Stimulated activated CD8-positive, alpha-beta memory T cell treated with anti-CD3 and anti-CD28 coated beads, Interleukin-2, amount 100 ng/mL, for 1 hour (primary cell): ENCODE measurements around the gene VWA5B2.
"Not testable (repeated sequence)": the region's sequence is repeated elsewhere in the genome, so short reads cannot be mapped to it uniquely, and the experiment has no call there.

ENCODE experiments used
- DNase-seq, 2 donors: peaks; one replicate each; pipeline ENCODE4 v3.0.0-alpha.2; 2020; ENCODE audit warnings: low read depth in 2 of 2

Gene VWA5B2

DNA sequence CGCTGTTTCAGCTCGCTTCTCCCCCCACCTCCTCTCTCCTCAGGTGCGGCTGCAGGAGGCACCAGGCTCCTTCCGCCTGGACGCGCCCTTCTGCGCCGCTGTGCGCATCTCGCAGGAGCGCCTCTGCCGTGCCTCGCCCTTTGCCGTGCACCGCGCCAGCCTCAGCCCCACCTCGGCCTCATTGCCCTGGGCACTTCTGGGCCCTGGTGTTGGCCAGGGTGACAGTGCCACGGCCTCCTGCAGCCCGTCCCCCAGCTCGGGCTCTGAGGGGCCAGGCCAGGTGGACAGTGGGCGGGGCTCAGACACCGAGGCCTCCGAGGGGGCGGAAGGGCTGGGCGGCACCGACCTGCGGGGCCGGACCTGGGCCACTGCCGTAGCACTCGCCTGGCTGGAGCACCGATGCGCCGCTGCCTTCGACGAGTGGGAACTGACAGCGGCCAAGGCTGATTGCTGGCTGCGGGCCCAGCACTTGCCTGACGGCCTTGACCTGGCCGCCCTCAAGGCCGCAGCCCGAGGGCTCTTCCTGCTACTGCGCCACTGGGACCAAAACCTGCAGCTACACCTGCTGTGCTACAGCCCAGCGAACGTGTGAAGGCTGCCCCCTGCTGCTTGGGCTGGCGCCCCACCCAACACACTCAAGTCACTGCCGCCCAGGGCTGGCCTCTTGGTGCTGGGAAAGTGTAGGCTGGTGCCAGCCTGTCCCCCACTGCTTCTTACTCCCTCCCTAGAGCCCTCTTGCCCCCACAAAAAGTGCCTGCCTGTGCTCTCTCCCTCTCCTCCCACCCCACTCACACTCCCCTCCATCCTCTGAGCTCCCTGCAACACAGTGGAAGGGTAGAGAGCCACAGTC, 12.3 kb downstream of the VWA5B2 start:
- DNase-seq = no peak

DNA sequence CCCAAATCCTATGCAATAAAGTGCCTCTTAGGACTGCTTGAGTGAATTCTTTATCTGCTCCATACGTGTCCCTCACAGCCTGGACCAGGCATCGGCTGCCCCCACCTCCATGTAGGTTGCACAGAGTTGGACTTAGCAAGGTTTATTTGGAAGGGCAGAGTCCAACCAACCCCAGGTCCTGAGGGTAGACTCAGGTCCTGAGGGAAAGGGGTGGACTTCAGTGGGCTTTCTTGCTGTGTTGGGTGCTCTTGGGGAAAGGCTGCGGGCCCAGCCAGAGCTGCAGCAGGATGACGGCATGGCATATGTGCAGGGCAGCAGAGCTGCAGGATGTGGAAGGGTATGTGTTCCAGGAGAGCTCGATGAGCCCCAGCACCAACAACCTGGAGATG, 12.9 kb downstream of the VWA5B2 start:
- no peak for DNase-seq

DNA sequence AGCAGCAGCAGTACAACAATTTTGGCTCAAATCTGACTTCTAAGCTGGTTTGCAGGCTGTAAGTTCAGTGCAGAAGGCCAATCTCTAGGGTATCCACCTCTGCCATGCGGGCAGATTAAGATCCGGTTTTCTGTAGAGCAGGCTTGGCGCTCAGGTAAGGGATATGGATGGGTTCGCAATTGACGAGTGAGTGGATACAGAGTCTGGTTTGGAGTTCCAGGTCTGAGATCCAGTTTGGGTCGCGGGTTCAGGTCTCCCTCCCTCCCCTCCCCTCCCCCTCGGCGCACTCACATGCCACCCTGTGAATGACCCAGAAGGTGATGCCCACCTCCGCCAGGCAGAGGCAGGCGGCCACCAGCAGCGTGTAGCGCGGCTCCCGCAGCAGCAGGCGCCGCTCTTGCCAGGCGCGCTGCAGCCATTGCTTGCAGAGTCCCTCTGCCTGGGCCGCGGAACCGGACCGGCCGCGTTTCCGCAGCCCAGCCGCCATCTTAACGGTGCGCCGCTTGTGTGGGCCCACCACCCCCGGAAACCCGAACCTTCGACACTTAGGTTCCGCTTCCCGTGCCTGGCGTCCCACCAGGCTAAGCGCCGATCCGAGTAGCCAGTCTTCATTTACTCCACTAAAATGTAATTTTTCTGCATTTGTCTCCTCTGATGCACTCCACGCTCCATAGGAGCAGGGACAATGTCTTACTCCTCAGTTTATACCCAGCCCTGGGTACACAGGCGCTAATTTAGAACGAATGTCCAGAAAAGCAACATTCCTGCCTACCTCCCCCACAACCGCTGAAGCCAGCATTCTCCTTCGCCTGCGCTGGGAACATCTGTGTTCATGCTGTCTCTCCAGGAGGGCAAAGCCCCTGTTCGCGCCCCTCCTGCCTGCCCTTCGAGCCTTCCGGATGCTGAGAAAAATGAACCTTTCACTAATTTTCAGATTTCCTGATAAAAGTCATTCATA, 19.3 kb downstream of the VWA5B2 start, which contains the start of gene ALG3:
ALG3 (minus strand) TSS at position 509 of the 958 bp plus-strand sequence; CDS start at position 487, 22 bp downstream.
- DNase-seq = peak; percentile 71 to 75

DNA sequence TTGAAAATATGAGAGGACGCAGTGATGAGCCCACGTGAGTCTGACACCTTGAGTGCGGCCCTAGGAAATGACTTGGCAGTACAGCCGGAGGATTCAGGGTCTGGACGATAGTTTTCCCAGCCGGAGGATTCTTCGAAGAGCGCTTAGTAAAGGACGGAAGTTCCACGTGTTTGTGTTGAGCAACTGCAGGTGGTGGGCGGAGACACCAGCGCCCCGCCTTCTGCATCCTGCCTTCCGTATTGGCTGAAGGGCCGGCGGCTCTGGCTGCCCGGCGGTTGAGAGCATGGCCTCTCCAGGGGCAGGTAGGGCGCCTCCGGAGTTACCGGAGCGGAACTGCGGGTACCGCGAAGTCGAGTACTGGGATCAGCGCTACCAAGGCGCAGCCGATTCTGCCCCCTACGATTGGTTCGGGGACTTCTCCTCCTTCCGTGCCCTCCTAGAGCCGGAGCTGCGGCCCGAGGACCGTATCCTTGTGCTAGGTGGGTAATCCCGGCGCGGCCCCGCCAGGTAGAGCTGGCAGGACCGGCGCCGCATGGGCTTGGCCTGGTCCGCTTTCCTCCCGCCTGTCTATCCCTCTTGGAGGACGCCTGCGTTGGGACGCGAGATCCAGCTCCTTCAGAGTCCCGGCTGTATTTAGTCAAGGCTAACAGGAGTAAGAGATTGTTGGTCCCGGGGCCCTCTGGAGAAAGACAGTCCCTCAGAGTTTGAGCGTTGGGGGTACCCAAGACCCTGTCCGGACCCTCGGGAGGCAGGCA, 20.2 kb downstream of the VWA5B2 start, which contains the start of gene EEF1AKMT4:
EEF1AKMT4 (plus strand) TSS at position 261 of the 755 bp plus-strand sequence; CDS start at position 284, 23 bp downstream.
- DNase-seq = peak; percentile 86 to 92

DNA sequence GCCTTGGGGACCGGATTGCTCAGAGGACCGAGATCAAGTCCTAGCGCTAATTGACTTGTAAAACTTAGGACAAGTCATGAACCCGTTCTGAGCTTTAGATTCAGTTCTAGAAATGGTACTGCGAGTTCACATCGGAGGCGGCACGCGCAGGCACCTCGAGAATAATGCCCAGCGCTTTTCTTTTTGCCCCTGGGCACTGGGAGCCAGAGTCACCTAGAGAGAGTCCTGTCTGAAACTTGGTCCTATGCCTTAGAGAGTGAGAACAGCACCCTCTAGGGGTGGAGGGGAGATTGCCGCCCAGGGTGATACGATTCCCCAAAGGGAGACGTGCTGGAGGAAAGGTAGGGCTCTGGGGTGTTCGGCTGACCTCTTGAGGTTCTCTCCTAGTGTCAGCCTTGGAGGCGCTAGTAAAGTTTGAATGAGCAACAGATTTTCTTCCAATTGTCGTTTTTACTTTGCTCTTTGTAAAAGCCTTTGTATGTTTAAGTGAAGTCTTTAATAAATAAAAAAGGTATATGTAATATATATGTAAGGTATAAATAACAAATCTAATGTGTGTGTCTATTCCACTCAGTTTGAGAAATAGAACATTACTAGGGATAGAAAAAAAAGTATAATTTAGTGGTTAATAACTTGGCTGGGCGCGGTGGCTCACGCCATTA, 20.9 kb downstream of the VWA5B2 start:
- DNase-seq = peak; percentile 77 to 78

DNA sequence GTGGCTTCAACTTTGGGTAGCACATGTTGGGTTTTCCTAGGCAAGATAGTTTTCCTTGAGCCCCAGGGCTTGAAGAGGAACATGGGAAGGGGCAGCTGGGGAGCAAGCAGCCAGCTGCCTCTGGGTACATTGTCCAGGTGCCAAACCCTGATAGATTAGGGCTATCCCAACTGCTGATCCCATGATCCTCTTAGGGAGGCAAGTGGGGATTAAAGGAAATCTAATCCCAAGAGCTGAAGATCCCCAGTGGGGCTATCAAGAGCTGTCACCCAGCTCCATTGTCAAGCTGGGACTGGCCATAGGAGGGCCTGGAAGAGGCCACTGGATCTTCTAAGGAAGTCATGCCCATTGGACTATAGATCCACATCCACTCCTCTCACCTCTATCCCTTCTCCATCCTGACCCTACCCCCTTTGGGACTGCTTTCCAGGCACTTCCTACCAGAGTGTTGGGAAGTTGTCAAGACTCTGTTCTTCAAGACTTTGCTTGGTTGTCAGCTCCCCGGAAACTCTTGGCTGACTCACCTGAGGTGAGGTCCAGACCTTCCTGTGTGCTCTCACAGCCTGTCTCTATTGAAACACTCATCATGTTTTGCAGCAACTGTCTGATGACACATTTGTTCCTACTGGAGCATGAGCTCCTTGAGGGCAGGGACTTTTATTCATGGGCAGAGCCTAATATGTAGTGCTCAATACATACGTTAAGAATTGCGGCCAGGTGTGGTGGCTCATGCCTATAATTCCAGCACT, 26.1 kb downstream of the VWA5B2 start:
- DNase-seq = no peak

DNA sequence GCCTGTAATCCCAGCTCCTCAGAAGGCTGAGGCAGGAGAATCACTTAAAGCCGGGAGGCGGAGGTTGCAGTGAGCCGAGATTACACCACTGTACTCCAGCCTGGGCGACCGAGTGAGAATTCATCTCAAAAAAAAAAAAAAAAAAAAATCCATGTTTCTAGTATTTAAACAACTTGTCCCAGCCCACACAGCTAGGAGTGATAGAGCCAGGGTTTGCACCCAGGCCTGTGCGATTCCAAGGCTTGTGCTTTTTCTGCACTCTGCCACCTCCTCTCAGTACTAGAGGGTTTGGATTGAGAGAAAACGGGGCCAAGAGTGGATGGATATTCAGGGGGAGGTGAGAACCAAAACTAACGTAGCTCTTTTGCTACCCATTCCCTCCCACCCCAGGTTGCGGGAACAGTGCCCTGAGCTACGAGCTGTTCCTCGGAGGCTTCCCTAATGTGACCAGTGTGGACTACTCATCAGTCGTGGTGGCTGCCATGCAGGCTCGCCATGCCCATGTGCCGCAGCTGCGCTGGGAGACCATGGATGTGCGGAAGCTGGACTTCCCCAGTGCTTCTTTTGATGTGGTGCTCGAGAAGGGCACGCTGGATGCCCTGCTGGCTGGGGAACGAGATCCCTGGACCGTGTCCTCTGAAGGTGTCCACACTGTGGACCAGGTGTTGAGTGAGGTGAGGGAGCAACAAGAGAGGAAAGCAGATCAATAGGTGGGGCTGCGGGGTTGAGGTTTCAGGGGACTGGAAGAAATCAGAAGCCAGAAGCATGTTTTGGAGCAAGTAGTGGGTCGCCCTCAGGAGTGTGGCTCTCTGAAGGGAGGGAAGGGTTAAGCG, 27.9 kb downstream of the VWA5B2 start:
- no peak for DNase-seq

DNA sequence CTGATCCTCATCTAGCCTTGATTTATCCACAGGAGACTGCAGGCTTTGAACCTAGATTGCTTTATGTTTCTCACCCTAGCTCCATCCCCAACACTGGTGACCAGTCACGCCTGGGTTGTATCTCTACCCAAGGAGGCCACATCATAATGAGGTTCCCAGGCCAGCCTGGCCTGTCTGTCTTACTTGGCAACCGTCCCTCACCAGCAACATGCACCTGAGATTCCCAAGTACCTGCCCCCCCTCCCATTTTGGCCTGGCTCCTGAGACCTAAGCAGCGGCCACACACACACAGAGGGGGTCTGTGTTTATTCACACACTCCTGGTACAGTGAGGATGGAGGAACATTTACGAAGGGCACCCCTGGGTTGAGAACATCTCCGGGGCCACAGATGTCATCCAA, 29.5 kb downstream of the VWA5B2 start:
- no peak for DNase-seq

DNA sequence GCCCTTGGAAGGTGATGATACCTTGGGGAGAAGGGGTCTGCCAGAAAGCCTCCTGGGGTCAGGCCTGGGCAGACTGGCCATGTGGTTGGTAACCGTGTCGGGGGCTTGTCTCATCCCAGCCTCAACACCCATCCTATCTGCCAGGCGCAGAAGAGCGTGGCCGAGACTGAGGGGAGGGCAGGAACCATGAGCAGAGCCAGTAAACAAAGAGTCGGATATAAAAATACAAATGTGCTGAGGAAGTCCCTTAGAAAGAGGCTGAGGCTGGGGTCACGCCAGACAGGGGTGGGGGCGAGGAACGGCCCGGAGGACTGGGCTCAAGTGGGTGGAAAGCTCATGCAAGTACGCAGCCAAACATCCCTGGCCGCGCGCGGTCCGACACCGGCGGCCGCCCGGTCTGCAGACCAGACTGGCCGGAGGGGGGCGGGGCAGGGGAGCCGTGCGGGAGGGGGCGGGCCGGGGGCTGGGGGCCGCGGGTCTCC, 30.1 kb downstream of the VWA5B2 start:
- DNase-seq = no peak

DNA sequence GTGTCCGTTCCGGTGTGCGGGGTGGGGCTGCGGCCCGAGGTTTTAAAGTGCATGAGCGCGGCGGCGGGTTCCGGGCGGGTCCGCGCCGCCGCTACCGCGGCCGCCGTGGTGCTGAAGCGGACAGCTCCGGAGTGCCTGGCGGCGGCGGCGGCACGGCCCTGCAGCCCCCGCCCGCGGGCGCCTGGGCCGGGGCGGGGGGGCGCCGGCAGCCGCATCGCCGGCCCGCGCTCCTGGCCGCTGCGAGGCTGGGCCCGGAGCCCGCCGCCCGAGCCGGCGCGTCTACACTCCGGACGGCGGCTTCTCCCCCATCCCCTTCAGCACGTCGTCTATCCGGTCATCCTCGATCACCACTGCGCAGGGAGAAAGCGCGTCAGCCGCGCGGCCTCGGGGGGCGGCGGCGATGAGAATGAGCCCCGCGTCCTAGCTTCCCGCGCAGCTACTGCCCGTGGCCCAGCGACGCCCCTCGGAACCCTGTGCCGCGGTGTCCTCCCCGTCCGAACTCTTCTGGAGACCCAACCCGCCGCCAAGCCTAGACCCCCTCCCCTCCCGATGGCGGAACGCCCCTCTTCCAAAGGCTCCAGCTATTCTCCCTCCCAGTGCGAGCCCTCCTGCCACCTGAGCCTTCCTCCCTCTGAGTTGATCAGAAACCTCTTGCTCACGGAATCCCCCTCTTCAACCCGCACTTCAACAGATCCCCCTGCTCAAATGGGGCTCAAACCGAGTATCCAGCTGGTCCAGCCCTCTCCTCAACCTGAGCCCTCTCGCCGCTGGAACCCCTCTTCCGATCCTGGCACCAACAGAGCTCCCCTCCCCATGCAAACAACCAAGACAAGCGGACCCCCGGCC, 30.7 kb downstream of the VWA5B2 start:
- peak in 1 of 2 donors; percentile 17 for DNase-seq

DNA sequence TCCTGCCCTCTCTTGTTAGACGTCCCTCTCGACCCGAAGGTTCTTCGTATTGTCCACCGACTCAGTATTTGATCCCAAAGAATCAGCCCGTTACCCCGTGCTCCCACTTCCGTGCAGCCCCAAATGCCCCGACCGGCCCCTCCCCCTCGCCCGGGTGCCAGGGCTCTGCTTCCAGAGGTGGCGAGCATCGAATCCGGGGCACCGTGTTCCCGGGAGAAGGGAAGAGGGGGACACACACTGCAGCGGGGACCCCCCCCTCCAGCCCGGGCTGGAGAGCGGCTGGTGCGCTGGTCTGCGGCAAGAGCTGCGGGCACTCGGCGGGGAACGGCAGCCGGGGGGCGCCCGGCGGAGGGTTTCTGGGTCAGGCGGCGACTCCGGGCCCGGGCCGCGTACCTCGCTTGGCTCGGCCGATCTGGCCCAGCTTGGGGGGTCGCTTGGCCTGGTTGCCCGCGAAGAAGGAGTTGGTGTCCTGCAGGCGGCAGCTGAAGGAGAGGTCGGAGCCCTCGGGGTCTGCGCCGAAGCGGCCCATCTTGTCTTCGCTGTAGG, 31.4 kb downstream of the VWA5B2 start:
- DNase-seq = no peak

DNA sequence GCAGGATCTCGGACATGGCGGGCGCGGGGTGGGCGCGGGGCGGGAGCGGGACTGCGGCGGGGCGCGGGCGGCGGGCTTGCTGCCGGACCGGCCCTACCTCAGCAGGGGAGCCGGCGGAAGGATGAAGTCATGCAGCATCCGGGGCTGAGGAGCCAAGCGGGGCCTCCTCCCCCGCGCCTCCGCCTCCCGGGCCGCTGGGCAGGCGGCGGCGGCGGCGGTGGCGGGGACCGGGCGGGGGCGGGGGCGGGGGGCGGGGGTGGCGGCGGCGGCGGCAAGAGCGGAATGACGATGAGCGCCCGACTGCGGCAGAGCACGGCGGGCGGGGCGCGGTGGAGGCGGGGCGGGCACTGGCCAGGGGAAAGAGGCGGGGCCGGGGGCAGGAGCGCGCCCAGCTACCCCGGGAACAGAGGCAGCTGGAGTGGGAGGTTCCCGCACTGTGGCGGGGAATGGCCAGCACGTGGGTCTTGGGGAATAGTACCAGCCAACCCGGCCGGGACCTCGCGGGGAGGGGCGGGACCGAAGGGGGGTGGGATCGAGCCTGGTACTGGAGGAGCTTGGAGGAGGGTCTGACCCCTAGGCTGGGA, 32.0 kb downstream of the VWA5B2 start, which contains the start of gene CAMK2N2:
CAMK2N2 (minus strand) TSS at position 284 of the 584 bp plus-strand sequence; CDS start at position 16, 268 bp downstream.
- peak in 1 of 2 donors; percentile 28 for DNase-seq

DNA sequence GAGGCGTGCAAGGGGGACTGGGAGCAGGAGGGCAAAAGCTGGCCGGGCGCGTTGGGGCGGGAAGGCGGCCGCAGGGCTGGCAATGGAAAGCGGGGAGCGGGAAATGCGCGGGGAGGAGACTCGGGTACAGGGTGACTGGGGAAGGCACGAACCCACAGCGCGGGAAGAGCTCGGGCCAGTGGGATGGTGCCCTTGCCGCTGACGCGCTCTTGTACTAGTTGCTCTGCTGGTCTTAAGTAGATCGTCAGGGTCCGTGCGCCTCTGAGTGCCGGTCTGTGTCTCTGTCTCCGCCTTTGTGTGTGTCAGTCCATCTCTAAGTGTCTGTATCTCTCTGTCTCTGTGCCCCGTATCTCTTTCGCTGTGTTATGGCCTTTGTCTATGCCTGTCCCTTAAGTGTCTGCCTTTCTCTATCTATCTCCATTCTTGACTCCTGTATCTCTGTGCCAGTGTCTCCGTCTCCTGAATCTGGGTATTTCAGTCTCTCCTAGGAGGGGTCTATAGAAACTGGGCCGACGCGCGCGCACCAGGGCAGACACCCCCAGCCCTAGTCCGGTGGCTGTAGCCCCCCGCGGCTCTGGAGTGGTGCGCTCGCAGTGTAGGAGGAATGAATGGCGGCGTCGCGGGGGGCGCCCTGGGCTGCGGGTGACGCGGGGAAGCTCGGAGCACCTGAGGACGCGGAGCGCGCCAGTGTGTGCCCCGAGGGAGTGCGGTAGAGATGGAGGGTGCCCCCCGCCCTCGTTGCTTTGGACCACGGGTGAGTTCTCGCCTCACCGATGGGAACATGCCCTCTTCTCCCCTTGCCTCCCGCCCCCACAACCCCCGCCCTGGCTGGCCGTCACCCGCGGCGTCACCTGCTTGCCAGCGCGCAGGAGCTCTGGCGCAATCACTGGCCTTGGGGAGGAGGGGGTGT, 32.7 kb downstream of the VWA5B2 start:
- DNase-seq = no peak

DNA sequence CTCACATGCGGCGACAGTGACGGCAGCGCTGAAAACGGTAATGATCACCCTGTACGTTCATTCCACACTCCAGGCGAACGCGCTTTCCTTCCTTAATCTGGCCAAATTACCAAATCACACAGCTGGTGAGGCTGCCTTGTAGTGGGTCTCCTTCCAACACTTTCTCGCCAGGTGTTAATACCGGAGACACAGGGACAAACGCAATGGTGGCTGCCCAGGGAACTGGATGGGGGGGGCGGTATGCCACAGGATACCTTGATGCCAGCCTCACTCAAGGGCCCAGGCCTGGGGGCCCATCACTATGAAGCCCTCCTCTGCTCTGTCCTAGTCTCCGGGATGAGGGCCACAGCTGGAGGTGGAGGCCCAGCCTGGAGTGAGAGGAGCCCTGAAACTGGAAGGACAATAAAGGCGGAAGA, 33.4 kb downstream of the VWA5B2 start:
- no peak for DNase-seq

DNA sequence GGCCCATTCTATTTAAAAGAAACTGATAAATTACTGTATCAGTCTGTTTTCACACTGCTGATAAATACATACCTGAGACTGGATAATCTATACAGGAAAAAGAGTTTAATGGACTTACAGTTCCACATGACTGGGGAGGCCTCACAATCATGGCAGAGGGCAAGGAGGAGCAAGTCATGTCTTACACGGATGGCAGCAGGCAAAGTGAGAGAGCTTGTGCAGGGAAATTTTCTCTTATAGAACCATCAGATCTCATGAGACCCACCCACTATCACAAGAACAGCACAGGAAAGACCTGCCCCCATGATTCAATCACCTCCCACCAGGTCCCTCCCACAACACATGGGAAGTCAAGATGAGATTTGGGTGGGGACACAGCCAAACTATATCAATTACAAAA, 37.9 kb downstream of the VWA5B2 start:
- DNase-seq = not testable (repeated sequence)

DNA sequence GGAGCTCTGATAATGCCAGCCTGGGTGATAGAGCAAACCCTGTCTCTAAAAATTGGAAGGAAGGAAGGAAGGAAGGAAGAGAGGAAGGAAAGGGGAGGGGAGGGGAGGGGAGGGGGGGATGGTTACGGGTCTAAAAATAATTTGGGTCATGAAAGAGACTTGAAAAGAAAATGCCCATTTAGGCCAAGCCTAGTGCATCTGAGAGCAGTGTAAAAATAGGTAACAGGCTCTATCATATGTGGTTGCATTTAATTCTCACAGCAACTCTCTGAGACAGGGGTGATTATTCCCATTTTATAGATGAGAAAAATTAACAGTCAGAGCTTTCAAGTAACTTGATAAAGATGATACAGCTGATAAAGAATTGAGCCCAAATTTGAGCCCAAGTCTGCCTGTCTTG, 42.9 kb downstream of the VWA5B2 start:
- DNase-seq = no peak

DNA sequence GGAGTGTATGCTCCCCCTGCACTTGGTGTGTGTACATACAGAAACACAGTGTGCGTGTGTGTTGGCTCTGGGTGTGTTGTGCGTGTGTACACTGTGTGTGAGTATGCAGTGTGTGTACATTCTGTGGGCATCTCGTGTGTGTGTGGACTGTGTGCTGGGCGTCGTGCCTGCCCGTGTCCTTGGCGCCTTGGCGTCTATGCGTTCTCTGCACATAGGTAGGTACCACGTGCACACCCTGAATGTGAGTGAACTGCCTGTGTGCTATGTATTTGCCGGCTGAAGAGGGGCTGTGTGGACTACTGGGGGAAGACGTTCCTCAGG, 46.0 kb downstream of the VWA5B2 start:
- no peak for DNase-seq
